SKM-1 treated with dmso at 0.1 percent for 144 hours (cell line): ENCODE data around the gene ALK.

Experiments
- DNase-seq: peaks from one replicate; lab custom pipeline; 2025; ENCODE audit not compliant: unreplicated experiment; lab: John Stamatoyannopoulos, UW

The ALK gene

DNA sequence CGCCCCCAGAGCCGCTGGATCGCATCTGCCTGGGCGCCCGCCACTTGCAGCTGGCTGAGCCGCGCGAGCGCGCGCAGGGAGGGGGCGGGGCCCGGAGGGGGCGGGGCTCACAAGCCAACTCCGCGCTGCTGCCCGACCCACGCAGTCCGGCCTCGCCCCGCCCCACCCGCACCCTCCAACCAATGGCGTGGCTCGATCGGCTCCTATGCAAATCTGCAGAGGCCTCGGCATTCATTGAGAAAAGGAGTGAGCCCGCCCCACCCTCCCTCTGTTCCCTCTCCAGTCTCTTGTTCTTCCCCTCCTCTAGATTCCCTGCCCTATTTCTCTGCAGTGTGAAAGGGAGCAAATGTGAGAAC, at the start of gene ALK:
TSS of gene ALK (minus strand) at position 27 of the 356 bp plus-strand sequence. CDS start 927 bp downstream, outside the sequence.
- peak; percentile 20 for DNase-seq

DNA sequence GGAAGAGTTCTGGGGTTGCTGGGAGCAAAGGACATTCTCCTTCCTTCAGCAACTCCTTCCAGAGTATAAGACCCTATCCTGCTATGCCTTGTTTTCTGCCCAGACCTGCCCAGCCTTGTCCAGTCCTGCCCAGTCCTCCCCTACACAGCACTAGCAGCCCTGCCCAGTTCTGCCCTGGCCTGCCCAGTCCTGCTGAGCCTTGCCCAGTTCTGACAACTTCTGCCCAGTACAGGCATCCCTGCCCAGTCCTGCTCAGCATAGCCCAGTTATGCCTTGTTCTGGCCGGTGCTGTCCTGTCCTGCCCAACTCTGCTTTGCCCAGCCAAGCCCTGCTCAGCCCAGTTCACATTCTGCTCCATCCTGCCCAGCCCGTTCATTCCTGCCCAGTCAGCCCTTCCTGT, 44.9 kb upstream of the ALK start:
- DNase-seq, result no peak

DNA sequence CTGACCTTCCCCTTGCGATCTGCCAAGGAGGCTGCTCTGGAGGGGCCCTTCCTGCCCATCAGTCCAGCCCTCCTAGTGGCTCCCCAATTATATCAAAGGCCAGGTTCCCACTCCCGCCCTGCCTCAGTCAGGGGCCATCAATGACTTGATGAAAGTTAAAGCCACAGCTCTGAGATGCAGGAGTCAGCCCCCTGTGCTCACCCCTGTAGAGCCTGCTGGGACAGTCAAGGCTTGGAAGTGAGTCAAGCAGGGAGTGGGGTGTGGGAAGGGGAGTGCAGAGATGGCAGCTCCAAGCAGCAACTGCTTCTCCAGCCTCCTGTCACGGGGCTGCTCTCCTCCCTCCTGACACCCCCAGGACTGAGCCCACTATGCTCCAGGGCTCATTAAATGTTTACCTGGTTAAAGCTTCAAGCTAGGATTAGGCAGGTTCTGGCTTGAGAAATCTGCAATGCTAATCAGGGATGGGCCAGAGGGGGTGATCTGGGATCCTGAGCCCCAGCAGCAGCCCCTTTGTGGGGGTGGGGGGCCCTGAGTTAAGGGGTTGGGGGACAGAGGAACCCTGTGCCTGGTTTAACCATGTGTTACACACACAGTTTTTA, 42.7 kb upstream of the ALK start:
- no peak for DNase-seq

DNA sequence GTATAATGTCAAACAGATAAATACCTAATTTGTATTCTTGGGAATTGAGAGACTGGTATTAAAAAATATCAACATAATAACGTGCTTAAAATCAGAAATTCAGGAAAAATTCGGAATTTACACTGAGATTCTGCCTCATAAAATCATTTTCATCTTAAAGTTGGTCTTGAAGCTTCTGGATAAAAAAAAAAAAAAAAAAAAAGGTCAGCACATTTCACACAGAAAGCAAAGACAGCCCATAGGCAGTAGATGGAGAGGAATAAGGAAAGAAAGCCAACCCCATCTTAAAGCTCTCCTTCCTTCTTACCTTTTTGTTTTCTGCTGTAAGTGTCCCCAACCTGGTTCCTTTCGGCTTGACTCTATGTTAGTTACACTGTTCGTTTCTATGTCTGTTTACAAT, 41.5 kb upstream of the ALK start:
- DNase-seq, result no peak

DNA sequence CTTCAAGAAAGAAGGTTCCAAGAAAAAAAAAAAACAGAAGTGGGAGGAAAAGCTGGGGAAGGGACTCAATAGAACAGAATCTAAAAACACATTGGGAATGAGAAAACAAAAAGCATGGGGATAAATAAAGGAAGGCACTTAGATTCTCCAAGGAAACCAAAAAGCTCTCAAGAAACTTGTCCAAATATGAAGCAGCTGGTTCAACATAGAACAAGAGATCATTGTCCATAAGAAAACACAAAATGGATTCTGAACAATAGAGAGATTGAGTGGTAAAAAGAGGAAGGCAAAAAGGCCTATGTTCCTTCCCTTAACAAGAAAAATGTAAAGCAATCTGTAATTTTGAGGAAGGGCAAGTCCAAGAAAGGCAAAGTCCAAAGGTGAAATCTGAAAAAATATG, 32.9 kb upstream of the ALK start:
- no peak for DNase-seq

DNA sequence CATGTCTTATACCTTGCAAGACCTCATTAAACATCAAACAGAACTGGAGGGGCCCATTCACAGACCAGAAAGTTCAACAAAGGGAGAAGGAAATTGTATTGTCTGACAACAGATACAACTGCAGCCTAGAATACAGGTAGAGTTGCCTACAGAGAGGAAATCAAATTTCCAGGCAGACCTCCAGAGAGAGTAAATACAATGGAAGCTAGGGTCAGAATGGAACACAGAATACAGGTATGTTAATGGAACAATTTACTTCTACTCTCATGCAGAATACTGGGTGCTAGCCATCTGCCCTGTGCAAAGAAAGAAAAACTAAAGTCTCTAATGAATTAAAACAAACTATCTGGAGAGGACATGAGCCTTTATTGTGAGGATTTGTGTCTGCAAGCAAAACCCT, 31.6 kb upstream of the ALK start:
- no peak for DNase-seq

DNA sequence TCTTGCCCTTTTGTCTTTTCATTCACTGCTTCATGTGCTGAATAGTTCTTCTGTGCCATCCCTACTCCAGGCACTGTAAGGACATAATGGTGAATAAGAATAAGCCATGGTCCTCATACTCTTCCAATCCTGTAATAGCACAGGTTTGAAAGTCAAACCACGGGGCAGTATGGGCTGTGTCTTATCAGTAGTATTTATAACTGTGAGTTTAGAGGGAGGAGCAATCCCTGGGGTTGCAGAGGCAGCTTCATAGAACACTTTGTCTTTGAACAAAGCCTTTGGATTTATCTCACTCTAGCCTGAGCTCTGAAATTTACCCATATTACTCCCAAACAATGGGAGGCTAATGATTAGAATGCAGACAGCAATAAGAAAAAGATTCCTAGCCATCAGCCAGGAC, 30.2 kb upstream of the ALK start:
- DNase-seq, result no peak

DNA sequence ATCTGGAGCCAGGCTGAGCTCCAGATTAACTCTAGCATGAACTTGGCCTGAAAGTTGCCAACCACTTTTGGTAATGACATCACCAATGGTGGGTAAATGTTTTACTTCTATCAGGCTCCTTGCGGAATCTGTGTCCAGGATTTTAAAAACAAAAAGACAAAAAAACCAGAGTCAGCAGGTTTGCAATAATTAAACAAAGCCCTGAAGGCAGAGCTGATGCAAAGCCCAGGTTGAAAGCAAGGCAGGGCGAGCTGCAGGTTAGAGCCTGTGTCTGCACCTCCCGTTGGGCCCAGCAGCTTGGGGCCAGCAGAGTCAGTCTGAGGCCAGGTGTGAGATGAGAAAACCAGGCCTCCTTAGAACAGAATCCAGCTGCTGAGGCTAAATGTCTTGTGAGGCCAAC, 29.1 kb upstream of the ALK start:
- no peak for DNase-seq

DNA sequence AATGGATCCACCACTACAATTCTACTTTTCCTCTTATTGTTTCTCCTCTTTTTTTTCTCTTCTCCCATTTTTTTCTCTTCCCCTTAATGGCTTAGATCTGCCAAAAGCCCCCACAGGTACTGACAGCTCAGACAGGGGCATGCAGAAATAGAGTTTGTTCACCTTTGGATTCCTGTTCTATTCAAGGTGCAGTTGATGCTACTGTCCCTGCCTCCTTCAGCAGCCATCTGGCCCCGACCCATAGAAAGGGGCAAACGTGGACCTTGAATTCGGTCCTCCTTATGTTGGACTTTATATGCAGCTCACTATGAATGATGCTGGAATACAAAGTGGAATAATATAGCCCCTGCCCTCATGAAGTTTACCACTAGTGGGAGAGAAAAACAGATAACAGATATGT, 27.7 kb upstream of the ALK start:
- no peak for DNase-seq

DNA sequence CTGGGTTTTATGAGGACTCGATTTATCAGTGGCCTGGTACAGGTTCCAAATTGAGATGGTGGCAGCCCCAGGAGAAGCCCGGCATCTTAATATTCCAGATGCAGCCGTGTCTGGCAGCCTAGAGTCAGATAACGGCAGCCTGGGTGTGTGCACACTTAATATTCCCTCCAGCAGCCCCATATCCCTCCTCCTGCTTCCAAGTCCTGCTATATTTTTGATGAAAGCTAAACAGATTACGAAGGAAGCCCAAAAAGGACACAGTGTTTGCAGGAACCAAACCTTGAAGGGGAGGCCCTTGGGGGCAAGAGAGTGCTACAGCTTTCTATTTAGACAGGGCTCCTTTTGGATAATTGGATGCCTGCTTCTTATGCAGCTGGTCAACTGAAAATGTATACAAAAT, 25.1 kb upstream of the ALK start:
- no peak for DNase-seq

DNA sequence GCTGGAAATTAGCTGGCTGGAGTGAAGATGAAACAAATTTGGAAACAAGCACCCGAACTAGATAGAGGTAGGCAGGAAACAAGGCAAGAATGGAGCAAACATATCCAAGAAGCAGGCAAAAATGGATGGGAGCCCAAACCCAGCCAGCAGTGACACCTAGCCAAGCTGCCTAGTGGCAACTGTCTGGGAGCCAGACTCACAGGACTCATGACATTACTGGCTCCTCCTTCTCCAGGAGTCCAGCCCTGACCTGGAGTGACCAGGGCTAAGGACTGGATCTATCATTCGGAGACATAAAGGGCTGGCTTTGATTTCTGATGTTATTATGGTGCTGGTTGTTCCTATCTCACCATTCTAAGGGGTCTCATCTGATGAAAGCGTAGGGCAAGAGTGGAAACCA, 21.3 kb upstream of the ALK start:
- no peak for DNase-seq

DNA sequence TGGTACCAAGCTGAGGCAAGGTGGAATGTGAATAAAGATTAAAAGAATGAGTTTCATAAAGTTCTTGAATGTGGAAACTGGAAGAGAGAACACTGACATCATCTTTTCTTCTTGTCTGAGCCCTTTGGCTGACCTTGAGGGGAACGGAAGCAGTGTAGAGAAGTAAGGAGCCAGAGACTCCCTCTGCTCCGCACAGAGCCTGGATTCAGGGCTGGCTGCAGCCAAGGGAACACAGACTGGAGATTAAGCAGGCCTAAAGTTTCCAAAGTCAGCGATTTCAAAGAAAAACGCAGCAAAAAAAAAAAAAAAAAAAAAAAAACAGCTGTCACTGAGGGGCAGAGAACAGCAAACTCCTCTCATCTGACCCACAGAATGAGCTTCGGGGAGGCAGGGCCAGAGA, 19.3 kb upstream of the ALK start:
- DNase-seq, result no peak

DNA sequence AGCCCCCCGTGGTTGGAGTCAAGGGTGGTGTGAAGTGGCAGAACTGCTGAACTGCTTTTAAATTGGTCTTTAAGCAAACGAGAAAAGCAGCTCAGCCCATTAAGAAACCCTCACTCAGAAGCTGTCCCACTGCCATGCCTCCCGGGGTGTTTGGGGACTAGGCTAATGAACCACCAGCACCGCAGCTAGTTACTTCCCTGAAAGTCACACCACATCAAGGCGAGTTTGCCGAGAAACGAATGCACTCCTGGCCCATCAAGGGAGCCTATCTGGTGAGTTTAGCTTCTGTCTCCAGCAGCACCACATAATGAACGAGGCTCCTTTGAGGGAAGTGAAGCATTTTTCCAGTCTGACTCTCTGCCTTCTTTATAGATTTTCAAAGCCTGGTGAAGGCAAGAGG, 14.6 kb upstream of the ALK start:
- no peak for DNase-seq

DNA sequence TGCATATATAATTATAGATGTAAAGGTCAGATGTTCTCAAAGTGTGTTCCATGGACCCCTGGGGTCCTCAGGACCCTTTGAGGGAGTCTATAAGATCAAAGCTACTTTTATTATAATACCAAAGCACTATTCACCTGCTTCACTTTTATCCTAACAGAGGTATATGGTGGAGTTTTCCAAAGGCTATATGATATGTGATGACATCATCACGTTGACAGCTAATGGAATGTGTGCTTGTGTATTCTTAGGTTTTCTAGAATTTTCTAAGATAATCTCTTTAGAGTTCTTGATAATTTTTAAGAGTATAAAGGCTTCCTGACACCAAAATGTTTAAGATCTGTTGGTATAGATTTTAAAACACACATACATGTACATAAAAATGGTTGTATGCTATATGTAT, 10.4 kb upstream of the ALK start:
- no peak for DNase-seq

DNA sequence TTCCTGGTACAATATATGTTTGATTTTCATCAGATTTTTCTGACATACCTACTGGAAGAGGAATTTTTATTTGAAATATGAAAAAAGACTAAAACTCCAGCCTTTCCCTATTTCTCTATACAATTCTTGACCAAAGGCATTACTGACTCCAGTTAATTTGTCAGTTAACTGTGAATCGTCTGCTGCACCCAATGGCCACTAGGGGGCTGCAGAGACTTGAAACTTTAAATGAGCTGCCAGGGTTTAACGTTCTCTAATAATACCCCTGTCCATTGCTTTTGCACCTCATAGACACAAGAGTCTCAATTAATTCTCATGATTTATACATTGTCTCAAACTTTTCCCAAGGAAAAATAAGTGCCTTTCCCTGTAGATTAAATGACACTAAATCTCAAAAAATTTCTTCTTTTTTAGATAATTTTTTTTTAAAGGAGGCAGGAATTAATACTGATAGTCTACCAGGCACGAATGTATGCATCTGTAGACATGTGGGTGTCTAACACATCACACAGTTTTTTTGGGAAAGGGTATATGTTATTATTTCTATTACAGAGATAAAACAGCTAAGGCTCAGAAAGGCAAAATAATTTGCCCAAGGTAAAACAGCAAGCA, 1.8 kb upstream of the ALK start:
- peak; percentile 29 for DNase-seq

DNA sequence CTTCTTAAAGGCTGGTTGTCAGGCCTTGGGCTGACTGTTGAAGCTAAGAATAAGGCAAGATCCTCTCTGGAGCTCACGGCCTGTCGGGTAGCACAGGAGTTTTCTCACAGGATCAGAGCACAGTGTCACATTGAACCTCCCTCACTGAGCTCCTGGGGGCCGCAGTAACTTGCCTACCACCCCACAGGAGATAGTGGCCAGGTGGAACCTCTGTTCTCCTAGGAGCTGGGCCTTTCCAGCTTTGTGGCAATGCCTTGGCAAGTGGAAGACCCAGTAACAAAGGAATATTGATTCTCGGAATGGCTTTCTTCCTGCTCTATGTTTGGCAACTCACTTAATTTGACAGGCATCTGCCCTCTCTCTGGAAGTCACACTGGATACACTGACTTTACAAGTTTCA, 1.2 kb upstream of the ALK start:
- DNase-seq, result no peak

DNA sequence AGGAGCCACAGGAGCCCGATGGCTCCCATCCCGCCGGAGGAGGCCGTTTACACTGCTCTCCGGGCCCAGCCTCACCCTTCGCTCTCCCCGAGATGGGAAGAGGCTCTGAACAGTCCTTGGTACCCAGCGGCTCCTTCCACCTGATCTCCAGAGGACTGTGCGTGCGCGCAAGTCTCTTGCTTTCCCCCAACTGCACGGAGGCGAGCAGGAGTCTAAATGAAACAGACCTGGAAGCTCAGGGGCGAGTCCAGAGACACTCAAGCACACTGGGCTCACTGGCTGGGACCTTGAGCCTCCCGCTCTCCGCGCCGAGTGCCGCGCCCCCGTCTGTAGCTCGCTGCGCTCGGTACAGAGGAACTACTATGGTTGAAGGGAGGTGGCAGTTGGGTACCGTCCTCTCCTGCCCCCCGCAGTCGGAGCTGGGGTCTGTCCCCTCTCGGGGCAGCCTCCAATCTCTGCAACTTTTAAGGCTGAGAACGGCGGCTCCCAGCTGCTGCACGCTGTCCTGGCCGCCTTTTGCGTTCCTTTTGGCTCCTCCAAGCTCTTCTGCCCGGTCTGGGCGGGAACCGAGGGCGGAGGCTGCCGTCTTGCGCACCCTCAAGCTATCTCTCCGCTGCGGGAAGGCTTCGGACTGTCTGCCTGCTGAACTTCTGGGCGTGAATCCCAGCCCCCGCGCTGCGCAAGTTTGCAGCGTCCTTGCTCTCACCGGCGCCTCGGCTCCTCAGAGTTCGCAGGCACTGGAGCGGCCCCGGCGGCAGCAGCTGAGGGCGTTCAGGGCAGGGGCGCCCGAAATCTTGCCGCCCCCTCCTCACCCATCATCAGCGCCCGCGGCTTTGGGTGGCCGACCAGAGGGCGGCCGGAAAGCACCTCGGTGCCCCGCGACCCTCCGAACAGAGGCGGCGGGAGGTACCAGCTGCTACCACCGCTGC, 491 bp downstream of the ALK start:
- DNase-seq, result no peak

DNA sequence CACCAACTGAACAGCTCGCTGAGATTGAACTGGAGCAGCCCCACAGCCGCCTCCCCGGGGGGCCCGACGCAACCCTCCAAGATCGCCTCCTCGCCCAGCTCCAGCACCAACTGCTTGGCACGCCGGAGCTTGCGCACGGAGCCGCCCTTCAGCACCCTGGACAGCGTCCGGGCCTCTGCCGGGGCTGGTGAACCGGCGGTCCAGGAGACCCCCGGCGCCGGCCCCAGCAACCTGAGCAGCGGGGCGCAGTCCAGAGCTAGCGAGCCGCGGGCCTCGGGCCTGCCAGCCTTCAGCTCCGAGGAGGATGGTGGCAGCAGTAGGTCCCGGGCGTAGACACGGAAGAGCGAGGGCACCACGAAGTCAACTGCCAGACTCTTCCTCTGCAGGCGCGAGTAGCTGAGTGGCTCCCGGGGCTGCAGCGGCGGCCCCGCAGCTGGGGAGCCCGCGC, 1.2 kb downstream of the ALK start:
- DNase-seq, result no peak

DNA sequence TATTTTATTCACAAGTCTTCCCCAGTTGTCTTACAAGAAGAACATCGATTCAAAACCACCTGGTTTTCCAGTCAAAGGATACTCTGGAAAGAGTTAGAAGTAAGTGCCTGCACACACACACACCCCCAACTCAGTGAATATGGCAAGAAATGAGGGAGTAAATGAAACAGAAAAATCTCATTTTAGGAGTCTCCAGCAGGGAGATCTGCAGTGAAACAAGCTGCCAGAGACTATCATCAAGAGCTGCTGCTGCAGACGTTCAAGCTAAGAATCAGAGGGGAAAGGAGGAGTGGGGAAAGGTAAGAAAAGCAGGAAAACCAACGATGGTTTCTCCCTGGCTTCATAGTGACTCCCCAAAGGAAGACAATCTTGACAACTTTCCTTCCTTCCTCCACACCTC, 2.4 kb downstream of the ALK start:
- DNase-seq, result no peak

DNA sequence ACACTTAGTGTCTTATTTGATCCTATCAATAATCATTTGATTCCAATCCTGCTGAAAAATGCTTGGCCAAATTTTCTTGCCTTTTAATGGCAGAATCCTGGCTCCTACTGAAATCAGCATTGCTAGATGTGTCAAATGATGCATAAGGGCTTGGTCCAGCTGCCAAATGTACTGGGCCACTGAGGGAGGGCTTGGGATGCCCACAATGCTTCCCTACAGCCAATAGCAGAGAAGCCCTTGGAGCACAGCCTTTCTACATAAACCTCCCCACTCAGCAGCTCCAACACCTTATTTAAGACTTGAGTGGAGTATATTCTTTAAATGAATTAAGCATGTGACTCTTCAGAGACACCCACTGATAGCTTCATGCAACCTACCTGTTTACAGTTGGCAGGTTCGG, 3.6 kb downstream of the ALK start:
- no peak for DNase-seq

DNA sequence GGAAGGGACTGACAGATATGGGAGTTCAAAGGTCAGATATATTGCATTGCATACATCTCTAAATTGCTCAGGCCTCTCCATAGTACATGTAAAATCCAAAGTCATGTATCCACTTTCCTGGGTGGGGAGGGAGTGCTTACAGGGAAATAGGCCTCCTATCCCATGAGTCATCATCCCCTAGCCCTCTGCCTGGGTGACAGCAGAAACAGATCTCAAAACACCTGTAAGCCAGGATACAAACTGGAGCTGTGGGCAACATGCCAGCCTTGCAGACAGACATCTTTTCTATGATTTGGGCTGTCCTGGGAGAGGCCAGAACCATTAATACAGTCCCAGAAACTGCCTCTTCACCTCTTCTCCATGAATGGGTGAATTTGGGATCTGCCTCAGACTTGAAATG, 4.8 kb downstream of the ALK start:
- DNase-seq, result no peak

DNA sequence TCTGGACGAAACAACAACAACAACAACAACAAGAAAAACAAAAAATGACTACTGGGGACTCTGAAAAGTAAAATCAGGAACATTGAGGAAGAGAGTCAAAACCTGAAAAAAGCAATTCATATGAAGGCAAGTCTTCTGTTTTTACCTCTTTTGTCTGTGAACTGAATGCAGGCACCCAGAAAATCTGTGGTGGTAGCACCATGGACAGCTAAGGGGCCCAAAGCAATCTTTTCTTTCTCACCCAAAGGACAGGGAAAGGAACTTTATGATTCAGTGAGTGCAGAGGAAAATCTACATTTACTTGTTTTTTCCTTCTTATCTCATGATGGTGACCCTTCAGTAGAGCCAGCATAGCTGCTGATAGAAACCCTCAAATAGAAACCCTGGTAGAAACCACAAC, 10.4 kb downstream of the ALK start:
- no peak for DNase-seq
